IPS-18a (cell line): ENCODE results near the gene TBCC.
"Not testable (repeated sequence)": the region's sequence is repeated elsewhere in the genome, so short reads cannot be mapped to it uniquely, and the experiment has no call there.

Experiments used
- H3K27ac ChIP-seq: one replicate; pipeline ENCODE4 v1.5.1; 2013; ENCODE audit warnings: low read length
- H3K27me3 ChIP-seq: one replicate; pipeline ENCODE4 v1.6.1; 2013; ENCODE audit warnings: mild to moderate bottlenecking, low read length; ENCODE audit not compliant: control insufficient read depth, insufficient read depth
- H3K36me3 ChIP-seq: one replicate; pipeline ENCODE4 v1.6.1; 2013; ENCODE audit warnings: low read depth, low read length; ENCODE audit not compliant: control insufficient read depth
- H3K4me1 ChIP-seq: one replicate; pipeline ENCODE4 v1.6.1; 2013; ENCODE audit warnings: low read depth, low read length; ENCODE audit not compliant: control insufficient read depth
- H3K4me3 ChIP-seq: one replicate; pipeline ENCODE4 v1.5.1; 2013; ENCODE audit warnings: low read length
- H3K9ac ChIP-seq: one replicate; pipeline ENCODE4 v1.6.1; 2013; ENCODE audit warnings: mild to moderate bottlenecking, low read length, moderate library complexity
- H3K9me3 ChIP-seq: one replicate; pipeline ENCODE4 v1.6.1; 2013; ENCODE audit warnings: low read depth, low read length; ENCODE audit not compliant: control insufficient read depth

Gene TBCC

GRCh38 chr6:42704937-42705374, 40.9 kb downstream of the TBCC start:
- no peaks in the 10 kb centered on the region for H3K36me3 ChIP-seq
- H3K9ac ChIP-seq, result no peak overlapping the region
- H3K27ac ChIP-seq, result no peak overlapping the region
- H3K27me3 ChIP-seq, result no peaks in the 10 kb centered on the region
- H3K4me3 ChIP-seq, result peak overlapping the region; percentile 55
- H3K4me1 ChIP-seq, result peaks cover under 1% of the 10 kb centered on the region
- H3K9me3 ChIP-seq, result no peaks in the 10 kb centered on the region

GRCh38 chr6:42704251-42704936, 41.5 kb downstream of the TBCC start:
- Histone ChIP-seq H3K36me3 (no peaks in the 10 kb centered on the region), H3K4me1 (no peaks in the 10 kb centered on the region), H3K27ac (no peak overlapping the region), H3K9ac (peak overlapping the region; percentile 24), H3K4me3 (peak overlapping the region; percentile 55), H3K27me3 (no peaks in the 10 kb centered on the region), H3K9me3 (no peaks in the 10 kb centered on the region)

- not testable (repeated sequence) for H3K4me1 ChIP-seq, H3K27ac ChIP-seq, H3K9ac ChIP-seq, H3K27me3 ChIP-seq, H3K4me3 ChIP-seq, H3K9me3 ChIP-seq, H3K36me3 ChIP-seq
Measured at GRCh38 chr6:42702786-42703185, 43.1 kb downstream of the TBCC start.

- no peak overlapping the region for H3K4me3 ChIP-seq
- no peak overlapping the region for H3K27ac ChIP-seq
- no peaks in the 10 kb centered on the region for H3K4me1 ChIP-seq
- H3K9me3 ChIP-seq, result no peaks in the 10 kb centered on the region
- no peaks in the 10 kb centered on the region for H3K36me3 ChIP-seq
- no peaks in the 10 kb centered on the region for H3K27me3 ChIP-seq
- no peak overlapping the region for H3K9ac ChIP-seq
Measured at GRCh38 chr6:42702200-42702599, 43.7 kb downstream of the TBCC start.

- no peaks in the 10 kb centered on the region for H3K9me3 ChIP-seq
- H3K36me3 ChIP-seq, result peaks cover 9% of the 10 kb centered on the region
- no peak overlapping the region for H3K27ac ChIP-seq
- H3K4me3 ChIP-seq, result no peak overlapping the region
- no peaks in the 10 kb centered on the region for H3K4me1 ChIP-seq
- H3K27me3 ChIP-seq, result no peaks in the 10 kb centered on the region
- H3K9ac ChIP-seq, result no peak overlapping the region
Measured at GRCh38 chr6:42698217-42698616, 47.7 kb downstream of the TBCC start.

GRCh38 chr6:42697268-42697655, 48.6 kb downstream of the TBCC start:
- H3K9ac ChIP-seq, result no peak overlapping the region
- no peaks in the 10 kb centered on the region for H3K4me1 ChIP-seq
- no peak overlapping the region for H3K4me3 ChIP-seq
- peaks cover 18% of the 10 kb centered on the region for H3K36me3 ChIP-seq
- no peaks in the 10 kb centered on the region for H3K9me3 ChIP-seq
- no peaks in the 10 kb centered on the region for H3K27me3 ChIP-seq
- no peak overlapping the region for H3K27ac ChIP-seq

GRCh38 chr6:42696526-42697267, 49.2 kb downstream of the TBCC start:
- Histone ChIP-seq H3K36me3 (peaks cover 19% of the 10 kb centered on the region), H3K27ac (no peak overlapping the region), H3K27me3 (no peaks in the 10 kb centered on the region), H3K4me1 (no peaks in the 10 kb centered on the region), H3K9me3 (no peaks in the 10 kb centered on the region), H3K9ac (no peak overlapping the region), H3K4me3 (no peak overlapping the region)

GRCh38 chr6:42694586-42694985, 51.3 kb downstream of the TBCC start:
- H3K36me3 ChIP-seq, result peaks cover 33% of the 10 kb centered on the region
- no peak overlapping the region for H3K4me3 ChIP-seq
- H3K27me3 ChIP-seq, result no peaks in the 10 kb centered on the region
- H3K4me1 ChIP-seq, result no peaks in the 10 kb centered on the region
- no peak overlapping the region for H3K27ac ChIP-seq
- H3K9me3 ChIP-seq, result no peaks in the 10 kb centered on the region
- H3K9ac ChIP-seq, result no peak overlapping the region
